Endothelial cell (in vitro differentiated cells): ENCODE measurements around the gene HSPB8. TPM values are rescaled to one million over a fixed set of nuclear protein-coding genes. Genes with fewer than 3 reads are reported as not detected.

Experiments used
- DNase-seq: peaks from one replicate; pipeline ENCODE4 v3.0.0; 2021; ENCODE audit warnings: low spot score
- H3K27ac Mint-ChIP-seq: one replicate; pipeline ENCODE4 v1.8.0; 2021; ENCODE audit warnings: mixed read lengths, inconsistent platforms; ENCODE audit not compliant: unreplicated experiment
- H3K27me3 Mint-ChIP-seq: one replicate; pipeline ENCODE4 v1.8.0; 2021; ENCODE audit warnings: mild to moderate bottlenecking, moderate library complexity, mixed read lengths, inconsistent platforms; ENCODE audit not compliant: unreplicated experiment
- H3K36me3 Mint-ChIP-seq: one replicate; pipeline ENCODE4 v1.8.0; 2021; ENCODE audit warnings: mild to moderate bottlenecking, low read depth, mixed read lengths, inconsistent platforms; ENCODE audit not compliant: unreplicated experiment
- H3K4me1 Mint-ChIP-seq: one replicate; pipeline ENCODE4 v1.8.0; 2021; ENCODE audit warnings: mild to moderate bottlenecking, mixed read lengths, inconsistent platforms; ENCODE audit not compliant: unreplicated experiment
- H3K4me3 Mint-ChIP-seq: one replicate; pipeline ENCODE4 v1.8.0; 2021; ENCODE audit warnings: mild to moderate bottlenecking, mixed read lengths, inconsistent platforms; ENCODE audit not compliant: unreplicated experiment
- H3K9me3 Mint-ChIP-seq: one replicate; pipeline ENCODE4 v1.8.0; 2021; ENCODE audit warnings: mixed read lengths, inconsistent platforms; ENCODE audit not compliant: unreplicated experiment
- total RNA-seq: library from RNA; stranded (reverse); fragmentation: NEBNext Ultra II Directional; extraction: Animal tissue kit (Norgen Biotek cat#: 25700); gene quantifications from one replicate; pipeline ENCODE4 v1.2.1, GENCODE V29; 2021; ENCODE audit not compliant: unreplicated experiment
- TF ChIP-seq, protein P1 (sequence below): fragments of 200-600 bp; sonication (generic); IDR thresholded peaks from one replicate; pipeline ENCODE4 v1.5.0; 2021; ENCODE audit warnings: antibody characterized with exemption; ENCODE audit not compliant: unreplicated experiment

HSPB8 gene
- total RNA-seq, 1 donor from 2014 or later = 2.7 TPM

DNA sequence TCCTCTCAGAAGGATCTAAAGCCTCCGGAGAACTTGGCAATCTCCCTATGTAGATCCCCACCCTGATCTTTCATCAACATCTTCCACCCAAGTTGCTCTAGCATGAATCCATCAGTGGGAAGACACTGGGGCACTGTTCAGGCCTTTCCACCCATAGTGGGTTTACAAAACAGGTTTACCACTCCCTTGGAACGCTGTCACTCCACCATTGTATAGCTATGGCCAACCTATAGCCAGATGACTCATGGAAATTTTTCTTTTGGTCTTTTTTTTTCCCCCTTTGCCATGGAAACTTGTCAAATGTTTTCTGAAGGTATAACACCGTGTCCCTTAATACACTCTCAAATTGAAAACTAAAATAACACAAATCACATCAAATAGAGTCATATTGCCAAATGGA, 10.8 kb upstream of the HSPB8 start:
- Mint-ChIP-seq H3K27ac (no peak overlapping the region), H3K36me3 (no peaks in the 10 kb centered on the region), H3K4me1 (peaks cover 2% of the 10 kb centered on the region), H3K4me3 (no peak overlapping the region), H3K27me3 (peaks cover 2% of the 10 kb centered on the region), H3K9me3 (no peaks in the 10 kb centered on the region)
- DNase-seq = no peak
- TF ChIP-seq, protein P1, sequence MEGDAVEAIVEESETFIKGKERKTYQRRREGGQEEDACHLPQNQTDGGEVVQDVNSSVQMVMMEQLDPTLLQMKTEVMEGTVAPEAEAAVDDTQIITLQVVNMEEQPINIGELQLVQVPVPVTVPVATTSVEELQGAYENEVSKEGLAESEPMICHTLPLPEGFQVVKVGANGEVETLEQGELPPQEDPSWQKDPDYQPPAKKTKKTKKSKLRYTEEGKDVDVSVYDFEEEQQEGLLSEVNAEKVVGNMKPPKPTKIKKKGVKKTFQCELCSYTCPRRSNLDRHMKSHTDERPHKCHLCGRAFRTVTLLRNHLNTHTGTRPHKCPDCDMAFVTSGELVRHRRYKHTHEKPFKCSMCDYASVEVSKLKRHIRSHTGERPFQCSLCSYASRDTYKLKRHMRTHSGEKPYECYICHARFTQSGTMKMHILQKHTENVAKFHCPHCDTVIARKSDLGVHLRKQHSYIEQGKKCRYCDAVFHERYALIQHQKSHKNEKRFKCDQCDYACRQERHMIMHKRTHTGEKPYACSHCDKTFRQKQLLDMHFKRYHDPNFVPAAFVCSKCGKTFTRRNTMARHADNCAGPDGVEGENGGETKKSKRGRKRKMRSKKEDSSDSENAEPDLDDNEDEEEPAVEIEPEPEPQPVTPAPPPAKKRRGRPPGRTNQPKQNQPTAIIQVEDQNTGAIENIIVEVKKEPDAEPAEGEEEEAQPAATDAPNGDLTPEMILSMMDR = no peak

DNA sequence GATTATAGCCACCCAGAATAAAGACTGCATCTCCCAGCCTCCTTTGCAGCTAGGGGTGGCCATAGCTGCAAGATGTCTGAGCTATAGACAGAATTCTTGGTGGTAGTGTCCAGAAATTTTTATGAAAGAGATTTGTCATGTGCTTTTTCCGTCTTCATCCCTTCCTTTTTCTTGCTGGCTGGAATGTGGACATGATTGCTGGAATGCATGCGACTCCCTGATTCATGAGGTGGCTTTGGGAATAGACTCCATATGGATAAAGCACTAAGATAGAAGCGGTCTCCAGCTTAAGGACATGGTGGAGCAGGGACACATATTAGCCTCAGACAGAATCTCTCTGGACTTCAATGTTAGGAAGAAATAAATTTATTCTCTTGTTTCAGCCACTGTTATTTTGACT, 10.0 kb upstream of the HSPB8 start:
- TF ChIP-seq, protein P1 = no peak
- H3K36me3 Mint-ChIP-seq = no peaks in the 10 kb centered on the region
- no peaks in the 10 kb centered on the region for H3K27me3 Mint-ChIP-seq
- no peak overlapping the region for H3K27ac Mint-ChIP-seq
- no peak for DNase-seq
- no peak overlapping the region for H3K4me3 Mint-ChIP-seq
- H3K4me1 Mint-ChIP-seq = peaks cover 2% of the 10 kb centered on the region
- no peaks in the 10 kb centered on the region for H3K9me3 Mint-ChIP-seq

DNA sequence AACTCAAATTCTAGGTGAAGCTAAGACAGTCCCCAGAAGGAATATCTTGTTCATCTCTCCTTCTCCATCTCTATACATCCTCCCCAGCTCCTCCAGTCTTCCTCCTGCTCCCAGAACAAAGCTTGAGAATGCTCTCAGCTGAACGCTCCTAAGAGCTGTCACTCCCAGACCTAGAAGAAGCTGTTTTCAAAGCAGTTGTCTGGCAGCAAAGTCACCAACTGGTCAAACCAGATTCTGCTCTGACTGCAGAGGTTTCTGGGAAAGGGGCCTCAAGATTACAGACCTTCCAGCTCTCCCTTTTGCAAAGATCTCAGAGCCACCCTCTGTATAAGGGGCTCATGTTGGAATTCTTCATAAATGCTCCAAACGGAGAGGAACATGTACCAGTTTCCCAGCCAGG, 9.6 kb upstream of the HSPB8 start:
- Mint-ChIP-seq H3K27me3 (no peaks in the 10 kb centered on the region), H3K27ac (no peak overlapping the region), H3K36me3 (no peaks in the 10 kb centered on the region), H3K4me1 (peaks cover under 1% of the 10 kb centered on the region), H3K9me3 (no peaks in the 10 kb centered on the region), H3K4me3 (no peak overlapping the region)
- DNase-seq = no peak
- TF ChIP-seq, protein P1 = no peak

DNA sequence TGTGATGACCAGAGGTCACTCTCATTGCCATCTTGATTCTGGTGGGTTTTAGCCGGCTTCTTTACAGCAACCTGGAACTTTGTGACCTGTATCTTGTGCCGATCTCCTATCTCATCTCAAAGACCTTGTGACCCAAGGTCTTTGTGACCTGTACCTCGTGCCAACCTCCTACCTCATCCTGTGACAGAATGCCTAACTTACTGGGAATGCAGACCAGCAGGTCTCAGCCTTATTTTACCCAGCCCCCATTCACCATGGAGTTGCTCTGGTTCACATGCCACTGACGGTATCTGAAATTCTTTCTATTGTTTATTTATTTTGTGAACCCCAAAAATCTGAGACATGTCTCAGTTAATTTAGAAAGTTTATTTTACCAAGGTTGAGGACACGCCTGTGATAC, 7.4 kb upstream of the HSPB8 start:
- TF ChIP-seq, protein P1 = no peak
- Mint-ChIP-seq H3K4me3 (no peak overlapping the region), H3K27ac (no peak overlapping the region), H3K27me3 (no peaks in the 10 kb centered on the region), H3K9me3 (no peaks in the 10 kb centered on the region), H3K36me3 (no peaks in the 10 kb centered on the region), H3K4me1 (no peaks in the 10 kb centered on the region)
- no peak for DNase-seq

DNA sequence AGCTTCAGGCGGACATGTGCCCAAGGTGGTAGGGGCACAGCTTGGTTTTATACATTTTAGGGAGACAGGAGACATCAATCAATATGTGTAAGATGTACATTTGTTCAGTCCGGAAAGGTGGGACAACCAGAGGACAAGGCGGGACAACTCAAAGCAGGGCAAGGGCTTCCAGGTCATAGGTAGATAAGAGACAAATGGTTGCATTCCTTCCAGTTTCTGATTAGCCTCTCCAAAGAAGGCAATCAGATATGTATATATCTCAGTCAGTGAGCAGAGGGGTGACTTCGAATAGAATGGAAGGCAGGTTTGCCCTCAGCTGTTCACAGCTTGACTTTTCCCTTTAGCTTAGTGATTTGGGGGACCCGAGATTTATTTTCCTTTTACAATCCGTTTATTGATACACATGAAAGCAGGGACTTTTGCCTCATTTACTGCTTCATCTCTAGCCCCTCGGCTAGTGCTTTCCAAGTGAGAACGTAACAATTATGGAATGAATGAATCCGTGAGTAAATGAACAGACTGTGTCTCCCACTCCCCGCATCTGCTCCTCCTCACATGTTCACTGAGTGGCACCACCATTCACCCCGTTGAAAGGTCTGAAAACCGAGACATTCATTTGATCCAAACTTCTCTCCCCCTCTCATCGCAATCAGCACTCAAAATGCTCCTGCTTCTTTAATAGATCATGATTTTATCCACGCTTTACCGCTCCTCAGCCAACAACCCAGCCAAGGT, 6.9 kb upstream of the HSPB8 start:
- no peaks in the 10 kb centered on the region for H3K36me3 Mint-ChIP-seq
- no peak for DNase-seq
- H3K9me3 Mint-ChIP-seq = no peaks in the 10 kb centered on the region
- H3K4me1 Mint-ChIP-seq = no peaks in the 10 kb centered on the region
- no peak overlapping the region for H3K27ac Mint-ChIP-seq
- TF ChIP-seq, protein P1 = no peak
- H3K4me3 Mint-ChIP-seq = no peak overlapping the region
- H3K27me3 Mint-ChIP-seq = no peaks in the 10 kb centered on the region
